HS-5 (cell line): ENCODE measurements around the gene FMN2.

Experiments used
- DNase-seq: peaks from one replicate; pipeline ENCODE4 v3.0.0-alpha.2; 2012; ENCODE audit warnings: low read depth

FMN2 gene

GRCh38 chr1:240091614-240092300 is at the start of gene FMN2:
FMN2 (plus strand) TSS chr1:240091883; CDS start chr1:240092110, 227 bp downstream.
- DNase-seq: no peak

GRCh38 chr1:240044620-240045019 is 47.1 kb upstream of the FMN2 start:
- DNase-seq: no peak

GRCh38 chr1:240046000-240046399 is 45.7 kb upstream of the FMN2 start:
- DNase-seq: no peak

GRCh38 chr1:240054109-240054701 is 37.5 kb upstream of the FMN2 start:
- no peak for DNase-seq

- DNase-seq: no peak
Measured at GRCh38 chr1:240055936-240056335, 35.7 kb upstream of the FMN2 start.

GRCh38 chr1:240056350-240056749 is 35.3 kb upstream of the FMN2 start:
- no peak for DNase-seq

GRCh38 chr1:240058049-240058448 is 33.6 kb upstream of the FMN2 start:
- DNase-seq: no peak

- DNase-seq: no peak
Measured at GRCh38 chr1:240068961-240069360, 22.7 kb upstream of the FMN2 start.

- DNase-seq: no peak
Measured at GRCh38 chr1:240070188-240070587, 21.5 kb upstream of the FMN2 start.

GRCh38 chr1:240073097-240073496 is 18.6 kb upstream of the FMN2 start:
- DNase-seq: no peak

GRCh38 chr1:240074422-240074821 is 17.3 kb upstream of the FMN2 start:
- no peak for DNase-seq

- no peak for DNase-seq
Measured at GRCh38 chr1:240074908-240075307, 16.8 kb upstream of the FMN2 start.

GRCh38 chr1:240084337-240084736 is 7.3 kb upstream of the FMN2 start:
- no peak for DNase-seq

- DNase-seq: no peak
Measured at GRCh38 chr1:240084749-240085148, 6.9 kb upstream of the FMN2 start.

- DNase-seq: no peak
Measured at GRCh38 chr1:240086726-240087125, 5.0 kb upstream of the FMN2 start.

GRCh38 chr1:240090014-240090413 is 1.7 kb upstream of the FMN2 start:
- DNase-seq: no peak

- no peak for DNase-seq
Measured at GRCh38 chr1:240090957-240091600, 604 bp upstream of the FMN2 start.

GRCh38 chr1:240092301-240093119 is 827 bp downstream of the FMN2 start:
- DNase-seq: no peak

- DNase-seq: no peak
Measured at GRCh38 chr1:240093120-240093961, 1.7 kb downstream of the FMN2 start.

- DNase-seq: no peak
Measured at GRCh38 chr1:240094041-240094722, 2.5 kb downstream of the FMN2 start.

- no peak for DNase-seq
Measured at GRCh38 chr1:240096974-240097373, 5.3 kb downstream of the FMN2 start.
